Ureter (tissue), 1 donor: ENCODE data around the gene IRF4. TPM values are rescaled to one million over a fixed set of nuclear protein-coding genes. Genes with fewer than 3 reads are reported as not detected.
"Not testable (repeated sequence)": the region's sequence is repeated elsewhere in the genome, so short reads cannot be mapped to it uniquely, and the experiment has no call there.

Source experiments
- DNase-seq: peaks from one replicate; pipeline ENCODE4 v3.0.0-alpha.2; 2020; ENCODE audit warnings: low spot score
- total RNA-seq: library from RNA; stranded (reverse); gene quantifications from one replicate; pipeline ENCODE4 v1.2.4, GENCODE V29; 2023
- donor health status: DM: yes; HTN: yes; CAD: no.

Gene IRF4
- total RNA-seq, 1 donor from 2014 or later = 12.1 TPM

GRCh38 chr6:421211-421610 is 29.7 kb downstream of the IRF4 start:
- DNase-seq = no peak

DNA sequence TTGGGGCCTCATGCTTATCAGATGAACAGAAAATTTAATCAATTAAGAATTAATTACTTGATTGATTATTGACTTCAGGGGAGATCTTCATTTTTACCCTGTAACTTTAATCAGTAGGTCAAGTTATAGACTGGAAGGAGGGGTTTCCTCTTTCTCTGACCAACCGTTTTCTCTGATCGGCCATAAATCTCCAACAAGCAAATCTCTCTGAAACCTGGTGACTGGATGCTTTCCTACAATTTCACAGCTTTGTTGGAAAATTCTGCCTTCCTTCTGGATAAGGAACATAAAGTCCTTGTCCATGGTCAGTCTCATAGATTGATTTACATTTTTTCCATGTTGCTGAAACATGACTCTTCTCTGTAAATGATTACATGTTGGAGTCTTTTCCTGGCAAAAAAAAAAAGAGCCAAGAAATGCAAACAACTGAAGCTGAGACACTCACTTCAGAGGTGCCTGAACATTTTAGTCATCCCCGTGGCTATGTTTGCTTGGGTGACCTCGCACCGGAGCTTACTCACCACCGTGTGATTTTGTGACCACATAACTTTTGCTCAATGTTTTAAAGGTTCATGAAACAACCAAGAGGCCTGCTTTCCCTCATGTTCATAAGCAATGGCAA is 31.0 kb downstream of the IRF4 start:
- no peak for DNase-seq

GRCh38 chr6:423055-423798 is 31.7 kb downstream of the IRF4 start:
- DNase-seq = no peak

GRCh38 chr6:423799-424345 is 32.3 kb downstream of the IRF4 start:
- DNase-seq = no peak

GRCh38 chr6:424741-425417 is 33.3 kb downstream of the IRF4 start:
- no peak for DNase-seq

GRCh38 chr6:425418-425788 is 33.9 kb downstream of the IRF4 start:
- DNase-seq = not testable (repeated sequence)

- not testable (repeated sequence) for DNase-seq
These were observed 34.7 kb downstream of the IRF4 start for GRCh38 chr6:426198-426738.

- DNase-seq = no peak
These were observed 36.6 kb downstream of the IRF4 start for GRCh38 chr6:428047-428603.

DNA sequence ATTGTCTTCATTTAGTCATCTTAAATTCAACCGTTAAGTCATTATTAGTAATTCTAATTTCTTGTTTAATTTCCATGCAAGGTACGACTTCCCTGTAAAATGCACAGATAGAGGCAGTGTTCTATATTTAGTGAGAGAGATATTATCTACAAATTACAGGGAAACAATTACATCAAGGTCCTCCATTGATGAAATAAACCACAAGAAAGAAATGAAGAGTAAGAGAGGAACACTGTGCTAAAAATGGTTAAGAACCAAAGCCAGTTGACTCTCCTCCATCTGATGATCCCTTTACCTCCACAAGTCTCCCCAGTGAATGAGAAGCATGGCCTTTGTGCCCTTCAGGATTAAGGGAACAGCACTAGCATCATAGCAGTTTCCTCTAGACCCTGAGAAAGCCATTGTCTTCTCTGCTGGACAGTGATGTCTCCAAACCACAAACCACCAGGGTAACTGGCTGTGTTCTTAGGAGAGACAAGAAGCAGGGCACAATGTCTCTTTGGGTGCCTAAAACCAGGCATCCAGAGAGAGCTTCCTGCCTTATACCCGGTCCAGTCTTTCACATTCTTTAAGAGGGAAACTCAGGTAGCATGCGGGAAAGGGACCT is 38.1 kb downstream of the IRF4 start:
- DNase-seq = no peak

DNA sequence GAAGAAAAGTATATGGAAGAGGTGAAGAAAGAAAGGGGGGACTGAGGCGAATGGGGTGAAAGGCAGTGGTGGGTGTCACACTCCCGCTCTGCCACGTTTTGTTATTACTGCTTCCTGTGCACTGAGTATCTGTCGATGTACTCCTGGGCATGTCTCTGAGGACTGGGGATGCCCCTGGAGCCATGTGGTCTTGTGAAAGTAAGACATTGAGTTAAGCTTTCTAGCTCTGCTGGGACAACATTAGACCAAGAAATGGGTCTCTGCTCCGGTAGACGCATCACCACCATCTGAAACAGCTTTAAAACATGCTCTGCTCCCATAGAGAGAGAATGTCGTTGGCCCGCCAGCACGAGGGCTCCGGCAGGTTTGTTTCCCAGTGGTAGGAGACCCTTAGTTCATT is 40.0 kb downstream of the IRF4 start:
- no peak for DNase-seq

DNA sequence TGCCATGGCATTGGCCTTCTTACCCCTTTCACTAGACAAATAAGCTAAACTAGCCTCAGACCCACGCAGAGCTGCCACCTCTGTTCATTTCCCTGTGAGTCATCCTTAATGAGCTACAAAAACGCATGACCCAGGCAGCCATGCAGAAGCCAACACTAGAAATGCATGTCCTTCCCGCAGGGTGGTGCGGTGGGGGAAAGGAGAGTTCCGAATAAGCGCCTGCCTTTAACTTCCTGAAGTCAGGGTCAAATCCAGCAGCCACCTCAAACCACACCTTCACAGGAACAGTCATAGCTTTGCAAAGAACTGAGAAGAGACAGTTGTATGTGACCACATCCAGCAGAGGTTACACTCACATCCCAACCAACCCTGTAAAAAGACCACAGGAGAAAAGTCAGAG is 40.4 kb downstream of the IRF4 start:
- DNase-seq = no peak

DNA sequence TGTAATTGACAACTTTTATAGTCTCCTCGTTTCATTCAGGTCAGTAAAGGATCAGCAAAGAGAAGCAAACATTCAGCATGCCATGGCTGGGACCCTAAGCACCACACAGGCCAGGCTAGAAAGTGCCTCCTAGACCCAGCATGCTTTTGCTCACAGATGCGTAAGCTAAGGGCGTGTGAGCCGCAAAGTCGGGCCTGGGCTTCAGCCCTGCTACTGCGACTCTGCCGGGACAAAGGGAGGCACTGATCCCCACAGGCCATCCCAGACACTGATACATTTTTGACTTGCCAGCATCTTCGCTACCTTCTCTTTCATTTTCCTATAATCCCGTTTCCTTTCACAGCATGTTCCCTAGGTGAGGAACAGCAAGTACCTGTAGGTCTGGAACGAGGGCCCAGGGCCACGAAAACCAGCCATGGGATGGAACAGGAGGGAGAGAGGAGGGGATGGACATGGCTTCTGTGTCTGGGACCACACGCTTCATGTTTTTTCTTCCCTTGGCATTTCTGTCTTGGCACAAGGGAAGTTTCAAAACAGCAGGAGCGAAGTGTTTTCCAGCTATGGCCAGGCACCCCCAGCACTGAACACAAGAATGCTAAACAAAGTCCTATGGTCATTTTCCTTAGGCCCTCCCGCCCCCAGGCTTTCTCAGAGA is 42.6 kb downstream of the IRF4 start:
- no peak for DNase-seq

- no peak for DNase-seq
These were observed 44.1 kb downstream of the IRF4 start for GRCh38 chr6:435441-436307.

GRCh38 chr6:436308-437036 is 44.9 kb downstream of the IRF4 start:
- no peak for DNase-seq

GRCh38 chr6:437037-437392 is 45.5 kb downstream of the IRF4 start:
- DNase-seq = no peak

DNA sequence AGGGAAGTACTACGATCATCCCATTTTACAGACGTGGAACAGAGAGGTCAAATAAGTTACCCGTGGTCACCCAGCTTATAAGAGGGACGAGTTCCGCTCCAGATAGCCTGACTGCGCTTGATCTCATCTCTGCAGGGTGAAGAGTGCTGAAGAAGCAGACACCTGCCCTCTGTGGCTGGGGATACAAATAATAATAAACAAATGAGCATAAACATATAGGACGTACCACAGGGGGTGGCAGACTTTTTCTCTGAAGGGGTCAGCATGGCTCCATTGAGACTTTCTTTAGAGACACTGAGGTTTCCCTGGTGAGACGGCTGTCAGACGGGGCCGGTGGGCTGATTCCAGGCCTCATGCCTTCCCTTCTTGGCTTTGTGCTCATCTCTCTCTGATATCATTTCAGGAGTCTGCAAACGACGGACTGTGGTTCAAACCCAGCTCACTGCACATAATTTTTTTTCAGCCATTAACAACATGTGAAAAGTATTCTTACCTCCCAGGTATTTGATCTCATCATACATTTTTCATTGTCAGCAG is 47.1 kb downstream of the IRF4 start:
- no peak for DNase-seq

DNA sequence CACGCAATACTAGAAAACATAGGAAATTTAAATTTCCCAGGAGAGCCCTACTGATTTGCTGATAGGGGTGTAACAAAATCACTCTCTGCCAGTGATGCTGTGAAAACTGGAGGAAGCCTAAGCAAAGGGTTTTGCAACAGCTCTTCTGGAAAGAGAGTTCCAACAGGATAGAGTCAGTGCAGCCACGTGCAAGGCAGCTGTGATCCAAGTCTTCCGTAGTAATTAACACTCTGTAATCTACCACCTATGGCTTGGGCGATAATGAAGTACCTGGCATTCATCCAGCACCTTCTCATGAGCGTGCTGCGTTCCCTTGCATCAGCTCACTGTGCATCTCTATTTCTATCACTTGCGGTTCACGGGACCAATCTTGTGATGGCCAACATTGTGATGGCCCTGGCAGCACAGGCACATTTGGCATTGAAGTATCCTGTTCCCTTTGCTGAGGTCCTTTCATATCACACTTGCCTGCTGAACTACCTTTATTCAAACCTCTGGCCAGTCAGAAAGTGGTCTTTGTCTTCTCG is 48.2 kb downstream of the IRF4 start:
- DNase-seq = no peak

GRCh38 chr6:441126-441920 is 49.8 kb downstream of the IRF4 start:
- no peak for DNase-seq
